Left ventricle myocardium inferior (tissue), 1 donor: Measurements from ENCODE around the gene ATAD2B. TPM values are rescaled to one million over a fixed set of nuclear protein-coding genes. Genes with fewer than 3 reads are reported as not detected.
"Not testable (repeated sequence)": the region's sequence is repeated elsewhere in the genome, so short reads cannot be mapped to it uniquely, and the experiment has no call there.

Source experiments
- DNase-seq: peaks from one replicate; pipeline ENCODE4 v3.0.0-alpha.2; 2020
- H3K27ac ChIP-seq: fragments of 200-600 bp; replicated peaks from 2 replicates; pipeline ENCODE4 v1.8.0; 2021
- H3K27me3 ChIP-seq: fragments of 200-600 bp; 2 replicates; pipeline ENCODE4 v1.8.0; 2021; ENCODE audit warnings: low read depth
- H3K36me3 ChIP-seq: fragments of 200-600 bp; 2 replicates; pipeline ENCODE4 v1.8.0; 2021
- H3K4me1 ChIP-seq: fragments of 200-600 bp; 2 replicates; pipeline ENCODE4 v1.8.0; 2021
- H3K4me3 ChIP-seq: fragments of 200-600 bp; 2 replicates; pipeline ENCODE4 v1.8.0; 2021; ENCODE audit warnings: mild to moderate bottlenecking, moderate library complexity
- H3K9me3 ChIP-seq: fragments of 200-600 bp; replicated peaks from 2 replicates; pipeline ENCODE4 v1.8.0; 2021
- intact Hi-C: fragments of 100-400 bp; cut with micrococcal nuclease; formaldehyde crosslinking; loops from one replicate; pipeline ENCODE4 v1.11.0; 2022
- total RNA-seq: library from RNA; stranded (reverse); fragmentation: NEBNext Ultra II Directional; extraction: Animal tissue kit (Norgen Biotek cat#: 25700); gene quantifications from one replicate; pipeline ENCODE4 v1.2.1, GENCODE V29; 2021
- TF ChIP-seq, protein P1 (sequence below): fragments of 200-600 bp; IDR thresholded peaks from 2 replicates; pipeline ENCODE4 v1.8.0; 2021; ENCODE audit warnings: antibody characterized with exemption, mild to moderate bottlenecking, borderline replicate concordance
- donor health status: DM: no; HTN: yes; CAD: no; lungs with severe emphysema.

ATAD2B gene
- total RNA-seq, 1 donor from 2014 or later = 7.9 TPM

DNA sequence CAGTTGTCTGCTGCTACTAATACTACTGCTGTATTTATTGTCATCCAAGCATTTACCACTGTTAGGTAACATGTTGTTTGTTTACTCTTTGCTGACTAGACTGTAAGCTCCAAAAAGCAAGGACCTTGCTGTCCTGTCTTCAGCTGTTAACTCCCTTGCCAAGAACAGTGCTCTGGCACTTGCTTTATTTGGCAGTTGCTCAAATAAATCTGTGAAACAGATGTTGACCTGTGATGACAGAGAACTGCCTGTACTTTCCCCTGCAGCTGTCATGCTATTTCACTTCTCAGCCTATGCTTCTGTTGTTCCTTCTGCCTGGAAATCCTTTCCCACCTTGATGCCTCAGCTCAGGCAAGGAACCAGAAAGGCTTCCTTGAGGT, 181.2 kb downstream of the ATAD2B start:
- no peak overlapping the region for H3K4me3 ChIP-seq
- no peak for DNase-seq
- H3K27me3 ChIP-seq = no peaks in the 10 kb centered on the region
- H3K36me3 ChIP-seq = peaks cover 7% of the 10 kb centered on the region
- H3K27ac ChIP-seq = peak overlapping the region; percentile 84
- intact Hi-C loops = no loop called here
- TF ChIP-seq, protein P1, sequence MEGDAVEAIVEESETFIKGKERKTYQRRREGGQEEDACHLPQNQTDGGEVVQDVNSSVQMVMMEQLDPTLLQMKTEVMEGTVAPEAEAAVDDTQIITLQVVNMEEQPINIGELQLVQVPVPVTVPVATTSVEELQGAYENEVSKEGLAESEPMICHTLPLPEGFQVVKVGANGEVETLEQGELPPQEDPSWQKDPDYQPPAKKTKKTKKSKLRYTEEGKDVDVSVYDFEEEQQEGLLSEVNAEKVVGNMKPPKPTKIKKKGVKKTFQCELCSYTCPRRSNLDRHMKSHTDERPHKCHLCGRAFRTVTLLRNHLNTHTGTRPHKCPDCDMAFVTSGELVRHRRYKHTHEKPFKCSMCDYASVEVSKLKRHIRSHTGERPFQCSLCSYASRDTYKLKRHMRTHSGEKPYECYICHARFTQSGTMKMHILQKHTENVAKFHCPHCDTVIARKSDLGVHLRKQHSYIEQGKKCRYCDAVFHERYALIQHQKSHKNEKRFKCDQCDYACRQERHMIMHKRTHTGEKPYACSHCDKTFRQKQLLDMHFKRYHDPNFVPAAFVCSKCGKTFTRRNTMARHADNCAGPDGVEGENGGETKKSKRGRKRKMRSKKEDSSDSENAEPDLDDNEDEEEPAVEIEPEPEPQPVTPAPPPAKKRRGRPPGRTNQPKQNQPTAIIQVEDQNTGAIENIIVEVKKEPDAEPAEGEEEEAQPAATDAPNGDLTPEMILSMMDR = no peak
- H3K9me3 ChIP-seq = no peaks in the 10 kb centered on the region
- peaks cover 17% of the 10 kb centered on the region for H3K4me1 ChIP-seq

GRCh38 chr2:23745068-23745725, 181.7 kb downstream of the ATAD2B start:
- intact Hi-C loops = no loop called here

DNA sequence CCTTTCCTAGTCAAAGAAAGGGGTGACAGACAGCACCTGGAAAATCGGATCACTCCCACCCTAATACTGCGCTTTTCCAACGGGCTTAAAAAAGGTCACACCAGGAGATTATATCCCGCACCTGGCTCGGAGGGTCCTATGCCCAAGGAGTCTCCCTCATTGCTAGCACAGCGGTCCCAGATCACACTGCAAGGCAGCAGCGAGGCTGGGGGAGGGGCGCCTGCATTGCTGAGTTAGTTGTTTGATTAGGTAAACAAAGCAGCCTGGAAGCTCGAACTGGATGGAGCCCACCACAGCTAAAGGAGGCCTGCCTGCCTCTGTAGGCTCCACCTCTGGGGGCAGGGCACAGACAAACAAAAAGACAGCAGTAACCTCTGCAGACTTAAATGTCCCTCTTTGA, 190.1 kb downstream of the ATAD2B start:
- H3K27ac ChIP-seq, intact Hi-C loops, H3K27me3 ChIP-seq, H3K4me3 ChIP-seq, H3K4me1 ChIP-seq, H3K9me3 ChIP-seq, DNase-seq: not testable (repeated sequence)
- H3K36me3 ChIP-seq = peaks cover 16% of the 10 kb centered on the region

More at GRCh38 chr2:23745068-23745725, 181.7 kb downstream of the ATAD2B start:
- DNase-seq = no peak
- H3K36me3 ChIP-seq = peaks cover 2% of the 10 kb centered on the region
- no peak overlapping the region for H3K4me3 ChIP-seq
- TF ChIP-seq, protein P1 = no peak
- peaks cover 17% of the 10 kb centered on the region for H3K4me1 ChIP-seq
- no peaks in the 10 kb centered on the region for H3K9me3 ChIP-seq
- H3K27me3 ChIP-seq = no peaks in the 10 kb centered on the region
- peak overlapping the region; percentile 84 for H3K27ac ChIP-seq

GRCh38 chr2:23734416-23734815, 192.5 kb downstream of the ATAD2B start:
- intact Hi-C loops = no loop called here
- Histone ChIP-seq H3K27me3 (no peaks in the 10 kb centered on the region), H3K36me3 (peaks cover 24% of the 10 kb centered on the region), H3K4me3 (no peak overlapping the region), H3K4me1 (no peaks in the 10 kb centered on the region), H3K9me3 (no peaks in the 10 kb centered on the region), H3K27ac (no peak overlapping the region)
- DNase-seq = no peak
- TF ChIP-seq, protein P1 = no peak

DNA sequence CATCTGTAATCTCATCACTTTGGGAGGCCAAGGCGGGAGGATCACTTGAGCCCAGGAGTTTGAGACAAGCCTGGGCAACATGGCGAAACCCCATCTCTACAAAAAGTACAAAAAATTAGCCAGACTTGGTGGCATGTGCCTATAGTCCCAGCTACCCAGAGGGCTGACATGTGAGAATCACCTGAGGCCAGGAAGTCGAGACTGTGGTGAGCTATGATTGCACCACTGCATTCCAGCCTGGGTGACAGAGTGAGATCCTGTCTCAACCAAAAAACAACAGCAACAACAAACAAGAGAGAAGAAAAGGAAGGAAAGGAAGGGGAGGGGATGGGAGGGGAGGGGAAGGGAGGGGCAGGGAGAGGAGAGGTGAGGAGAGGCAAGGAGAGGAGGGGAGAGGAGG, 203.9 kb downstream of the ATAD2B start:
- peaks cover 49% of the 10 kb centered on the region for H3K36me3 ChIP-seq
- intact Hi-C loops, H3K27ac ChIP-seq, H3K4me3 ChIP-seq, H3K27me3 ChIP-seq, DNase-seq: not testable (repeated sequence)
- peaks cover 43% of the 10 kb centered on the region for H3K9me3 ChIP-seq
- H3K4me1 ChIP-seq = peaks cover 21% of the 10 kb centered on the region

GRCh38 chr2:23722255-23722654, 204.7 kb downstream of the ATAD2B start:
- DNase-seq = no peak
- H3K27ac ChIP-seq = no peak overlapping the region
- H3K27me3 ChIP-seq = no peaks in the 10 kb centered on the region
- H3K4me1 ChIP-seq = peaks cover 21% of the 10 kb centered on the region
- peaks cover 49% of the 10 kb centered on the region for H3K36me3 ChIP-seq
- peaks cover 43% of the 10 kb centered on the region for H3K9me3 ChIP-seq
- TF ChIP-seq, protein P1 = no peak
- intact Hi-C loops = no loop called here
- no peak overlapping the region for H3K4me3 ChIP-seq
